GM19240 (cell line): ENCODE results near the gene TSPAN5.
"Not testable (repeated sequence)": the region's sequence is repeated elsewhere in the genome, so short reads cannot be mapped to it uniquely, and the experiment has no call there.

Experiments used
- DNase-seq: peaks from one replicate; pipeline ENCODE4 v3.0.0; 2011; ENCODE audit warnings: low spot score; ENCODE audit not compliant: insufficient read length

Gene TSPAN5

DNA sequence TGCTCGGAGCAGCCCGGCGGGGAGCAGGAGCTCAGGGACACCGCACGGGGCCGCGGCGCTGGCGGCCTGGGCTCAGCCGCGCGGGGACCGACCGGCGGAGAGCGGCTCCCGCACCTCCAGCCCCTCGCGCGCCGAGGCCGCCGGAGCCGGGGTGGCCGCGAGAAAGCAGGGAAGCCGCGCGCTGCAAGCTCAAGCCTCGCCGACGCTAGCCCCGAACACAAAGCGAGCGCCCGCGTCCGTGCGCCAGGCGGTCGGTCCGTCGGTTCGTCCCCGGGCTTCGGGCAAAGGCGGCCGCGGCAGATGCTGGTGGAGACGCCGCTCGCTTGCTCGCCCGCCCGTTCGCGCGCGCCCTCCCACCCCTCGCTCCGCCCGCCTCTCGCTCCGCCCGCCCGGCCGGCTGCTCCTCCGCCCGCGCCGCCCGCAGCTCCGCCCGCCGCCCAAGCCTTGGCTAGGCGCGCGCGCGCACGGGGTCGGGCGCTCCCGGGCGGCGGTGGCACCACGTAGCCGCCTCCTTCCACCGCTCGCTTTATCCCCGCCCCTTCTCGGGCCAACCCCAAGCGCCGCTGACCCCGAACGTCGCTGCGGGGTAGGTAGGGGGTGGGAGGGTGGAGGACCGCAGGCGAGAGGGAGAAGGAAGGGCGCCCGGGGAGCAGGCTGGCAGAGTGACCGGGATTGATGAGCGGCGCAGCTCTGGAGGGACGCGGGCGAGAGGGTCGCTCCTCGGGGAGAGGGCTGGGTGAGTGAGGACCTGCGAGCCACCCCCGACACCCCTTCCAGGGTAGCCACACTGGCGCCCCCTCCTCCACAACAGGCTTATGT is at the start of gene TSPAN5:
Gene TSPAN5 (minus strand): TSS at position 325 of the 819 bp plus-strand sequence.
- no peak for DNase-seq

DNA sequence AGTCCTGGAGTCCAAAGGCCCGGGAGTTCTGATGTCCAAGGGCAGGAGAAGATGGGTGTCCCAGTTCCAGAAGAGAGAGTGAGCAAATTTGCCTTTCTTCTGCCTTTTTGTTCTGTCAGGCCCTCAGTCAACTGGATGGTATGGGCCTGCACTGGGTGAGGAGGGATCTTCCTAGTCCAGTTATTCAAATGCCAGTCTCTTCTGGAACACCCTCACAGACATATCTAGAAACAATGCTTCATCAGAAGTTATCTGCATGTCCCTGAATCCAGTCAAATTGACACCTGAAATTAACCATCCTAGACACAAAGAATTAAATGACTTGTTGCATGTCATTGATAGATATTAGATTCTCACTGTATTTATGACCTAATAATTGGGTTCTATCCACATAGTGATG is 48.5 kb upstream of the TSPAN5 start:
- DNase-seq: no peak

- no peak for DNase-seq
Observed at GRCh38 chr4:98706200-98706813, 47.9 kb upstream of the TSPAN5 start.

DNA sequence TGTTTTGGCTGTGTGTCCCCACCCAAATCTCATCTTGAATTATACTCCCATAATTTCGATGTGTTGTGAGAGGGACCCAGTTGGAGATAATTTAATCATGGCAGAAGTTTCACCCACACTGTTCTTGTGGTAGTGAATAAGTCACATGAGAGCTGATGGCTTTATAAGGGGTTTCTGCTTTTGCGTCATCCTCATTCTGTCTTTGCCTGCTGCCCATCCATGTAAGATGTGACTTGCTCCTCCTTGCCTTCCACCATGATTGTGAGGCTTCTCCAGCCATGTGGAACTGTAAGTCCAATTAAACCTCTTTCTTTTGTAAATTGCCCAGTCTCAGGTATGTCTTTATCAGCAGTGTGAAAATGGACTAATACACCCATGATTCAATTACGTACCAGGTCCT is 47.2 kb upstream of the TSPAN5 start:
- not testable (repeated sequence) for DNase-seq

GRCh38 chr4:98700656-98701055 is 42.2 kb upstream of the TSPAN5 start:
- no peak for DNase-seq

- no peak for DNase-seq
Observed at GRCh38 chr4:98694076-98694475, 35.7 kb upstream of the TSPAN5 start.

GRCh38 chr4:98692411-98692810 is 34.0 kb upstream of the TSPAN5 start:
- no peak for DNase-seq

DNA sequence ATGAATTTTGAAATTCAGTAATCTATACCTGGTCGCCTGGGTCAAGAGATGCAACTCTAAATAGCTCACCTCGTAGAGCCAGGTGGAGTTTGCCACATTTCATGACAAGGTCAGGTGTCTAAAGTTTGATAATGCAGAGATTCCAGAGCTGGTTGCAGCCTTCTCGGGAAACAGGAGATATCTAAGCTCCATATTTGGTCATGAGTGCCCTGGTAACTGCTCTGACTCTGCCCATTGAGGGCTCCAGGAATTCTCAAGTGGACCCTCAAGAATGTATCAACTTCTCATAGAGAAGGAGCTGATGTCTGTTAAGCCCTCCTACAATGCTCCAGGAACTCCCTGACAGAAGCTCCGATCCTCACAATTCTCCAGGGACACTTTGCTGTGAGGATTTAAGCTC is 33.2 kb upstream of the TSPAN5 start:
- DNase-seq: no peak

- no peak for DNase-seq
Observed at GRCh38 chr4:98689507-98690174, 31.2 kb upstream of the TSPAN5 start.

DNA sequence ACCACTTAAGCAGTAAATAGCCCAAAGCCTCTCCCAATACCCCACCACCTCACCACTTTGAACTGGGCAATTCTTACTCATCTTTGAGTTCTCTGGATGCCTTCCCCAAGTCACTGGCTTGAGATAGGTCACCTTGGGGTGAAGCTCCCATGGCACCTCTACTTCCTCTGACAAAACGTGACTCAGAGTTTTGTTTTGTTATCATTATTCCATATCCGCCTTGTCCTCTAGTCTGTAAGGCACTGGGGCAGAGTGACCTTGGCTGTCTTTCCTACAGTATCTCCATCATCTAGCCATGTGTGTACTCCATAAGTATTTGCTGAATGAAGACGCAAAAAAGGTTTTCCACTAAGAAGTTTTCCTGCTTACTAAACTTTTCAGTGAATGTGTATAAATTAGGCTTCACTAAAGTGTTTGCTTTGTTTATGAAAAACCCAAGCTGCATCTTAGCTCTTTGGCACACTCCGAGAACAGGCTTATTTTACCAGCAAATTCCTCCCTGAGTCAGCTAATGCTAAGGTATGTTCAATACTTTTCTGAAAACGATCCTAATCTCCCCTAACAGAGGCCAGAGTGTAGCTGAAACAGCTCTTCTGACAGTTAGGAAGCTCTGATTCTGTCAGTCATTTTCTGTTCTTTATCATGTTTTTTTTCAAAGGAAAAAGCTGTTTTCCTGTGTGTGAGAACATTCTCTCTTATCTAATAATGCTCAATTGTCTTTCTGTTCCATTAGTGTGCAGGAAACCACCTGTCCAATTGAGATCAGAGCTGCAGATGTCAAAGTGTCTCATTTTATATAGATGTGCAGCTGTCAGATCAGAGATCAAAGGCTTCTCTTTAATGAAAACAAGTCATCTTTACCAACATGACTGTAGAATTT is 30.2 kb upstream of the TSPAN5 start:
- DNase-seq: no peak

DNA sequence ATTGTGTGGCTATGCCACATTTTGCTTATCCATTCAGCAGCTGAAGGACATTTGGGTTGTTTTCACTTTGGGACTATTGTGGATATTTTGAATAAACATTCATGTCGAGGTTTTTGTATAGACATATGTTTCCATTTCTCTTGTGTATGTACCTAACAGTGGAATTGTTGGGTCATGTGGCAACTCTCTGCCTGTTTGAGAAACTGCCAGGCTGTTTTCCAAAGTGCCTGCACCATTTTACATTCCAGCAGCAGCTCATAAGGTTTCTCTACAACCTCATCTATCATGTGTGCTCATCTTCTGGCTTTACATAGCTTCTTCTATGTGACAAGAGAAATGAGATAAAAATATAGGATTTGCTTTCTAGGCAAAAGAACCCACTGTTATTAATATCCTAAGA is 29.5 kb upstream of the TSPAN5 start:
- no peak for DNase-seq

- DNase-seq: no peak
Observed at GRCh38 chr4:98686847-98687246, 28.4 kb upstream of the TSPAN5 start.

DNA sequence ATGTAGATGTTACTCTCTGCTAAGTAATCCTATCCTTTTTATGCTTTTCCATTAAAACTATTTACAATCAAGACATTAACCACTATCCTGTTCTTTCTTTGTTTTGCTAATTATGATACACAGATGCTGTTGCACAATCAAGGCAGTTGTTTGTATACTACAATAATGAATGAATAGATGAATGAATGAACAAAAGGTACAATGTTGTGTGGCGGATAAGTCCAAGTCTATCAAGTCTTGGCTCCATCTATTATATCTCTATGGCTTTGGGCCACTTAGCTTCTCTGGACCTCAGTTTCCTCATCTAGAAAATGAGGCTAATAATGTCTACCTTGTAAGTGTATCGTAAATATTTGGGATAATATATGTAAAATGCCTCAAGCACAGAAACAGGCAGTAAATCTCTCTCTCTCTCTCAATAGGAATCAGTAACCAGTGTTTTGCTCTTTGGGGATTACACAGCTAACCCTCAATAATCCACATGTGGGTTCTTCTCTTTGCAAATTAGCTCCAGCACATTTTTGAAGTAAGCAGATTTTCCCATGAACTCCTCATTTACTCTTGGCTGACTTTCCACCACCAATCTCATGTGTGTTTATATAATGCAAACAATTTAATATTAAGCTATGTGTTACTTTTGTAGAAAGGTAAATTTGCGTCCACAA is 27.8 kb upstream of the TSPAN5 start:
- DNase-seq: no peak

DNA sequence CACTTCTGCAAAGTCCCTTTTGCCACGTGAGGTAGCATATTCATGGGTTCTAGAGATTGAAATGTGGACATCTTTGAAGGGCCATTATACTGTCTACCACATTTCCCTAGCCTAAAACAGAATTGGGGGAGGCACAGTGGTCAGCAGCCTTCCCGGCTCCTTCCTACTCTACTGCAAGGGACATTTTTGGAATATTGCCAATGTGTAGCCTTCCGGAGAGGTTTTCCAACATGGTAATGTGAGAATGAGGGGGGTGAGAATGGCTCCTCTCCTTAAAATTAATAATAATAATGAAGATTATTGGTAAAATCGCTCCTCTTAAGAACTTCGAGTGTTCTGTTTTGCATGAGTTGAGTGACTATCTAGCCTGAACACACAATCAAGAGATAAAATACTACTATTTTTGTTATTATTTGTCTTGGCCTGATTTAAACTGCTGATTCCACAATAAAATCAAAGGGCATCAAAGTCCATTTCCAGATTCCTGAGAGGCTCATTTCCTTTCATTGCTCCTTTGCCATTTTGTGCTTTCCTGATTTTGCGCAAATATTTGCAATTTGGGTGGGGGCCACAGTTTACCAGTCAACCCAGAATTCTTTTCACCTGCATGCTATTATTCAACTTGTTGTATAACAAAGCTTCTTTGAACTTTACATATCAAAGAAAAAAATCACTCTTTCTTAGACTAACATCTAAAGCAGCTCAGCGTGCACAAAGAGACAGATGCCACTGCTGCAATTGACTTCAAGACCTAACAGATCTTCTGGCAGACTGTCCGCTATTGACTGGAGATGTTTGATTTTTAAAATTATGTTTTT is 27.0 kb upstream of the TSPAN5 start:
- DNase-seq: no peak

GRCh38 chr4:98682719-98683118 is 24.3 kb upstream of the TSPAN5 start:
- no peak for DNase-seq

DNA sequence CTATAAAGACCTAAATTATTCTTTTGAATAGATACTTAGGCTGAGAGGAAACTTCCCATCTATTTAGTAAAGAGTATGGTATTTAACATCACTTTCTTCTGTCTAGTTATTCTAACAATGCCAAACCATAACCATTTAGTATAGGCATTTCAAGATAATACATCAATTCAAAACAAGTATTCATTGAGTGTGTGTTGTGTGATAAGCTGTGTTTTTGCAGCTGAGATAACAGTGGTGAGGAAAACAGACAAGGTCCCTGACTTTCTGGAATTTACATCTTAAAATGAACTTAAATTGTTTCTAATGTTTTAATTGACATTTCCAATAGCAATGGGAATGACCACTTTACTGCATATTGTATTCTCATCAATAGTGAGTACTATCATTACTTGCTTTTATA is 22.4 kb upstream of the TSPAN5 start:
- DNase-seq: no peak

DNA sequence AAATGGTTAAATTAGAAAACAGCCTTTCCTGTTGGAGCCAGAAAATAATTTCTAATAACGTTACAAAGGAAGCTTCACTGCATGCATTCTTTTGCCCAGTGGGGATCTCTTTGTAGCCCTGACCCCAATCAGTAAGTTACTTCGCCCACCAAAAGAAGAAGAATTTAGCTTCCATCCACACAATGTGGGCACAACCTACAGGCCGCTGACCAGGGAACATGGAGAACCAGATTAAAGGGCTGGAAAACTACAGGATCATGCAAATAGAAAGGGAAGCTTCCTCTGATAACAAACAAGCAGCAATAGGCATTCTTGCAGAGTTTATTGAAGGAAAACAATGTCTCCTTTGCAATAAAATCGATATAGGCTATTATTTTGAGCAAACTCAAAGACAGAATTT is 21.3 kb upstream of the TSPAN5 start:
- no peak for DNase-seq

GRCh38 chr4:98677799-98678198 is 19.4 kb upstream of the TSPAN5 start:
- DNase-seq: no peak

- DNase-seq: no peak
Observed at GRCh38 chr4:98674404-98675173, 16.2 kb upstream of the TSPAN5 start.
